Activated naive CD8-positive, alpha-beta T cell treated with anti-CD3 and anti-CD28 coated beads for 36 hours (primary cell): ENCODE measurements around the gene RAPGEF5. TPM values are rescaled to one million over a fixed set of nuclear protein-coding genes. Genes with fewer than 3 reads are reported as not detected.

Experiments
- DNase-seq: peaks from one replicate; pipeline ENCODE4 v3.0.0; 2021
- H3K27ac Mint-ChIP-seq: one replicate; pipeline ENCODE4 v1.8.0; 2022; ENCODE audit warnings: mild to moderate bottlenecking, moderate library complexity, mixed read lengths
- H3K27me3 Mint-ChIP-seq: one replicate; pipeline ENCODE4 v1.8.0; 2022; ENCODE audit warnings: mild to moderate bottlenecking, mixed read lengths
- H3K36me3 Mint-ChIP-seq: one replicate; pipeline ENCODE4 v1.8.0; 2021; ENCODE audit warnings: mild to moderate bottlenecking, mixed read lengths
- H3K4me1 Mint-ChIP-seq: one replicate; pipeline ENCODE4 v1.8.0; 2021; ENCODE audit warnings: mixed read lengths
- H3K4me3 Mint-ChIP-seq: one replicate; pipeline ENCODE4 v1.8.0; 2022; ENCODE audit warnings: mild to moderate bottlenecking, moderate library complexity, mixed read lengths
- H3K9me3 Mint-ChIP-seq: one replicate; pipeline ENCODE4 v1.8.0; 2022; ENCODE audit warnings: mixed read lengths
- total RNA-seq, 2 experiments: library from RNA; stranded (reverse); gene quantifications; one replicate each; pipeline ENCODE4 v1.2.3, GENCODE V29; 2021

The RAPGEF5 gene
- total RNA-seq, 2 experiments from 2014 or later, result 0.54 to 0.82 TPM

- H3K27ac Mint-ChIP-seq, result no peak overlapping the region
- DNase-seq, result no peak
- H3K4me3 Mint-ChIP-seq, result no peak overlapping the region
- peaks cover 19% of the 10 kb centered on the region for H3K27me3 Mint-ChIP-seq
- H3K9me3 Mint-ChIP-seq, result no peaks in the 10 kb centered on the region
- no peaks in the 10 kb centered on the region for H3K4me1 Mint-ChIP-seq
- H3K36me3 Mint-ChIP-seq, result no peaks in the 10 kb centered on the region
Observed at GRCh38 chr7:22346383-22347107, 10.4 kb downstream of the RAPGEF5 start.

GRCh38 chr7:22344655-22345054, 12.3 kb downstream of the RAPGEF5 start:
- no peak for DNase-seq
- Mint-ChIP-seq H3K36me3 (no peaks in the 10 kb centered on the region), H3K27me3 (peaks cover 17% of the 10 kb centered on the region), H3K9me3 (peaks cover 2% of the 10 kb centered on the region), H3K4me1 (no peaks in the 10 kb centered on the region), H3K4me3 (no peak overlapping the region), H3K27ac (no peak overlapping the region)

- no peak for DNase-seq
- Mint-ChIP-seq H3K4me1 (no peaks in the 10 kb centered on the region), H3K36me3 (no peaks in the 10 kb centered on the region), H3K9me3 (peaks cover 2% of the 10 kb centered on the region), H3K27me3 (peaks cover 14% of the 10 kb centered on the region), H3K4me3 (no peak overlapping the region), H3K27ac (no peak overlapping the region)
Observed at GRCh38 chr7:22343612-22344011, 13.3 kb downstream of the RAPGEF5 start.

DNA sequence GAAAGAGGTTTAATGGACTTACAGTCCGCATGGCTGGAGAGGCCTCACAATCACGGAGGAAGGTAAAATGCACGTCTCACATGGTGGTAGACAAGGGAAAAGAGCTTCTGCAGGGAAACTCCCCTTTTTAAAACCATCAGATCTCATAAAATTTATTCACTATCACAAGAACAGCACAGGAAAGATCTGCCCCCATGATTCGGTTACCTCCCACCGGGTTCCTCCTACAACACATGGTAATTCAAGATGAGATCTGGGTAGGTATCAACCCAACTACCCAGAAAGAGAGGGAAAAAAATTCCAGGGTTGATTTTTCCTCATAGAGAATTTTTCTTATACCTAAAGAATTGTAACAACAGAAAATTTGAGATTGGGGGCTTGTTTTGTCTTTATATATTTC, 13.9 kb downstream of the RAPGEF5 start:
- DNase-seq, result no peak
- peaks cover 8% of the 10 kb centered on the region for H3K27me3 Mint-ChIP-seq
- no peaks in the 10 kb centered on the region for H3K4me1 Mint-ChIP-seq
- no peak overlapping the region for H3K27ac Mint-ChIP-seq
- H3K4me3 Mint-ChIP-seq, result no peak overlapping the region
- peaks cover 2% of the 10 kb centered on the region for H3K9me3 Mint-ChIP-seq
- no peaks in the 10 kb centered on the region for H3K36me3 Mint-ChIP-seq

GRCh38 chr7:22339725-22340390, 17.1 kb downstream of the RAPGEF5 start:
- no peak overlapping the region for H3K27ac Mint-ChIP-seq
- H3K36me3 Mint-ChIP-seq, result no peaks in the 10 kb centered on the region
- peaks cover 9% of the 10 kb centered on the region for H3K27me3 Mint-ChIP-seq
- no peaks in the 10 kb centered on the region for H3K4me1 Mint-ChIP-seq
- H3K4me3 Mint-ChIP-seq, result no peak overlapping the region
- peaks cover 2% of the 10 kb centered on the region for H3K9me3 Mint-ChIP-seq
- DNase-seq, result no peak

DNA sequence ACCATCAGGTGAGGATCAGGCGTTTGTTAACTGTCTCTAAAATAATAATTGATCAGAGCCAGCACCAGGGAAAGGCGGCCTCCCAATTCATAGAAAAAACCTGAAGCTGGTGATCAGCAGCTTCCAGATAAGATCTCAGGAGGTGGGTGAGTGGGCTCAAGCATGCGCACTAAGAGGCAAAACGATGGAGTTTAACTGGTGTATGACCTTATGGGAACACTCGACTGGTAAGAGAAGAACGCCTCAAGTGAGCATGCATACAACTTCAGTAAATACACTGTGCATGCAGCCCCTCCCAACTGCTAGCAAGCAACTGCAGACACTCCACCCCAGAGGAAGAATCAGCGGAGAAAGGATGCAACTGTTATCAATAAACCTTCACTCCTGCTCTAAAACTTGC, 18.1 kb downstream of the RAPGEF5 start:
- Mint-ChIP-seq H3K4me3 (no peak overlapping the region), H3K4me1 (no peaks in the 10 kb centered on the region), H3K27ac (no peak overlapping the region), H3K9me3 (peaks cover 2% of the 10 kb centered on the region), H3K36me3 (no peaks in the 10 kb centered on the region), H3K27me3 (peaks cover 9% of the 10 kb centered on the region)
- DNase-seq, result no peak

- H3K4me1 Mint-ChIP-seq, result no peaks in the 10 kb centered on the region
- H3K9me3 Mint-ChIP-seq, result peaks cover 2% of the 10 kb centered on the region
- no peak overlapping the region for H3K27ac Mint-ChIP-seq
- DNase-seq, result no peak
- H3K27me3 Mint-ChIP-seq, result peaks cover 9% of the 10 kb centered on the region
- H3K36me3 Mint-ChIP-seq, result no peaks in the 10 kb centered on the region
- no peak overlapping the region for H3K4me3 Mint-ChIP-seq
Observed at GRCh38 chr7:22338411-22338810, 18.5 kb downstream of the RAPGEF5 start.

DNA sequence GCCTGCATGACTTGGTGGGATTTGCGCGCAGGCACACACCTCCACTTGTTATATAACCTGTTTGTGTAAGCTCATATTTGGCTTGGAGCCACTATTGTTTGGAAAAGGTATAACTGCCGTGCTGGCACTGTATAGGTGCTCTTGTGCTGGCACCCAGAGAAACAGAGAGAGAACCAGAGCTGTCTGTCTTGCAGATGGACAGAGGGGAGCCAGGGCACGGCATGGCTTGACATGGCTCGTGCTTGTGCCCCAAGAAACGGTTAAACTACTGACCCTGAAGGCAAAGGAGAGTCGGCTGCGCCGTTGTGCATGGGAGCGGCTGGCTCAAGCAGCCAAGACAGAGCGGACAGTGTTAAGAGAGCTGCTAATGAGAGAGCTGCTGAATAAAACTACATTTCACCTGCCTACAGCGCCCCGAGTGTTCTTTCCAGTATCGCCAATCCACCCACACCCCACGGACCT, 23.2 kb downstream of the RAPGEF5 start:
- Mint-ChIP-seq H3K4me3 (no peak overlapping the region), H3K4me1 (no peaks in the 10 kb centered on the region)

DNA sequence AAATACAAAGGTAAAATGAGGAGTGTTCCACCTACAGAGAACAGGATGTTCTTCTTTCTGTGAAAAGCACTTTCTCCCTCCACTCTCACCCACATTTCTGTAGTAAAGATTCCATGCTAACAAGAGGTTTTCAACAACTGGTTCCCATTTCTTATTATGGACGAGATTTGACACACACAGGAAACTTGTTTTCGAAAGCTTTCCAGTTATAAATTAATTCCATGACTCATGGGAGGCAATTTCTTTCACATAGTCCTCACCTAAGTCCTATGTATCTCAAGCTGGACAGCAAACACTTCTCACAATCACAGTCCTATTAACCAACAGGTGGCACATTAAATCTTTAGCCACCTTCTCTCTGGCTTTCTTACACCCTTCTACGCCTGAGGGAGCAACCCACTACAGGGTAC, 24.5 kb downstream of the RAPGEF5 start:
- peaks cover 5% of the 10 kb centered on the region for H3K27me3 Mint-ChIP-seq
- H3K4me1 Mint-ChIP-seq, result no peaks in the 10 kb centered on the region
- DNase-seq, result no peak
- no peaks in the 10 kb centered on the region for H3K36me3 Mint-ChIP-seq
- no peak overlapping the region for H3K27ac Mint-ChIP-seq
- no peaks in the 10 kb centered on the region for H3K9me3 Mint-ChIP-seq
- H3K4me3 Mint-ChIP-seq, result no peak overlapping the region

More for the DNA sequence above, 23.2 kb downstream of the RAPGEF5 start:
- Mint-ChIP-seq H3K27ac (no peak overlapping the region), H3K9me3 (no peaks in the 10 kb centered on the region), H3K36me3 (no peaks in the 10 kb centered on the region), H3K27me3 (peaks cover 5% of the 10 kb centered on the region)
- DNase-seq, result no peak

DNA sequence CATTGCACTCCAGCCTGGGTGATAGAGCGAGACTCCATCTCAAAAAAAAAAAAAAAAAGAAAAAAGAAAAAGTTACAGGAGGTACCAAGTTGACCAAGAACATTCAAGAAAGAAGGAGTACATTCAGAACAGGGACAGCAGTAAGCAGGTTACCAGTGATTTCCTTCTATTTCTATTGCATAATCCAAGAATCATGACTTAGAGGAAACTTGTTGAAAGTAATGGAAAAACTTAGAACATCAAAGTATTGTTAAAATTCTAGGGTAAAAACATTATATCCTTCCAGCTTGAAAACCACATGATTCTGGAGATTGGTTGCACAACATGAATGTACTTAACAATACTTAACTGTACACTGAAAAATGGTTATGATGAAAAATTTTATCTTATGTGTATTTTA, 25.2 kb downstream of the RAPGEF5 start:
- no peaks in the 10 kb centered on the region for H3K36me3 Mint-ChIP-seq
- H3K9me3 Mint-ChIP-seq, result no peaks in the 10 kb centered on the region
- no peaks in the 10 kb centered on the region for H3K4me1 Mint-ChIP-seq

DNA sequence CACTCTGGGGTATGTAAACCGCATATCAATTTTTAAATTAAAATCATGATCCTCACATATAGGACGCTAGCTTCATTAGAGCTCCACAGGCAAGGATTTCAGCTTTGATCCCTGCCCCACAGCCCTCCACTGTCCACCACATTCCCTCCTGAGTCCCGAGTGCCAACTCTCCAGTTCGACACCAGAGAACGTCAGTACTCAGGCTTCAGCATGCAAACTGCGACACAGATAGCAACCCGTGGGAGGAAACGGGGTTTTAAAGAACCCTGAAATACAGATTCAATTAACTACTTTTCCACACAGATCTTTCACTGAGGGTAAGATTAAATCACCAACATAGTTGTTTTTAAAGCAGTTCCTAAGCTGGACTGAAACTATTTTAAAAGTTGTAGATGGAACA, 26.1 kb downstream of the RAPGEF5 start:
- Mint-ChIP-seq H3K4me3 (no peak overlapping the region), H3K27me3 (peaks cover 3% of the 10 kb centered on the region), H3K36me3 (no peaks in the 10 kb centered on the region), H3K9me3 (no peaks in the 10 kb centered on the region), H3K4me1 (no peaks in the 10 kb centered on the region), H3K27ac (no peak overlapping the region)
- DNase-seq, result no peak

More for the DNA sequence above, 25.2 kb downstream of the RAPGEF5 start:
- Mint-ChIP-seq H3K27ac (no peak overlapping the region), H3K4me3 (no peak overlapping the region), H3K27me3 (peaks cover 5% of the 10 kb centered on the region)
- no peak for DNase-seq

DNA sequence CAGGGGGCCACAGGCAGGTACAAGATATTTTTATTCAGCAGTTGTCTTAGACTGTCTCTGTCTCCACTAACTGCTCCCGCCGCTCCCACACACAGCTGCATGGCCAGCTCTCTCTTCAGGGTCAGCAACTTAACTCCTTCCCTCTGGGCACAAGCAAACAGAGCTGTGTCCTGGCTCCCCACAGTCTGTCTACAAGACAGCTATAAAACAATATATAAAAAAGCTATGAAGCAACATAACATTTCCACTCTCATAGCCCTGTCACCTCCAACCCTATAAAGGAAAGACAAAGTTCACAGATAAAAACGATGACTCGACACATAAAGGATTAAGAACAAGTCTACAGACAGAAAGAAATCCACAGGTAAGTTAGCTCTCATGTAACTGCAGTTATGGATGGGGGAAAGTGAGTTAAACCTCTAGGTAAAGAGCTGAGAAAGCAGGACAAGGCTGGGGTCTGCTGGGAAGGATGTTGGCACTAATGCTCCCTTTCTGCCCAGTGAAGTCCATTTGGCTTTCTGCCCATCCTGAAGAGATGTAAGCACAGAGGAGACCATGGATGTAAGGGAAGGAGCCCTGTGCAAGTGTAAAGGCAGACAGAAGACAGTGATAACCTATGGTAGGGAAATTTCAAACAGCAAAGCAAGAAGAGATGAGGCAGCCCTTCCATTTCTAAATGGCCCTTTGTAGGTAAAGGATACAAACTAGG, 27.0 kb downstream of the RAPGEF5 start:
- Mint-ChIP-seq H3K27ac (no peak overlapping the region), H3K9me3 (no peaks in the 10 kb centered on the region), H3K4me1 (no peaks in the 10 kb centered on the region), H3K27me3 (peaks cover 2% of the 10 kb centered on the region), H3K36me3 (no peaks in the 10 kb centered on the region), H3K4me3 (no peak overlapping the region)
- DNase-seq, result no peak

DNA sequence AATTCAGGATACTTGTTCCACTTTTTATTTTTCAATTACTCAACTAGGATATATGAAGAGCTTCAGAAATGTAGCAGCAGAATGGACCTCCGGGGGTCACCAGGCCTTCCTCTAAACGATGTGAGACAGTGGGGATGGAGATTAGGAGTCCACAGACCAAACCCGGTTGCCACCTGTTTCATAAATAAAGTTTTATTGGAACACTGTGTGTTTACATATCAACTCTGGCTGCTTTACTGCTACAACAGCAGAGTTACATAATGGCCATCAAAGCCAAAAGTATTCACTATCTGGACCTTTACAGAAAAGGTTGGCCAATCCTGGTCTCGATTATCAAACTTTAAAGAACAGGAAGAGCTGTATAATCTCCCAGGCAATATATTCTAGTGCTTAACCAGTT, 30.8 kb downstream of the RAPGEF5 start:
- H3K4me1 Mint-ChIP-seq, result no peaks in the 10 kb centered on the region
- H3K27me3 Mint-ChIP-seq, result peaks cover 7% of the 10 kb centered on the region
- no peak overlapping the region for H3K4me3 Mint-ChIP-seq
- DNase-seq, result no peak
- no peak overlapping the region for H3K27ac Mint-ChIP-seq
- no peaks in the 10 kb centered on the region for H3K9me3 Mint-ChIP-seq
- no peaks in the 10 kb centered on the region for H3K36me3 Mint-ChIP-seq

DNA sequence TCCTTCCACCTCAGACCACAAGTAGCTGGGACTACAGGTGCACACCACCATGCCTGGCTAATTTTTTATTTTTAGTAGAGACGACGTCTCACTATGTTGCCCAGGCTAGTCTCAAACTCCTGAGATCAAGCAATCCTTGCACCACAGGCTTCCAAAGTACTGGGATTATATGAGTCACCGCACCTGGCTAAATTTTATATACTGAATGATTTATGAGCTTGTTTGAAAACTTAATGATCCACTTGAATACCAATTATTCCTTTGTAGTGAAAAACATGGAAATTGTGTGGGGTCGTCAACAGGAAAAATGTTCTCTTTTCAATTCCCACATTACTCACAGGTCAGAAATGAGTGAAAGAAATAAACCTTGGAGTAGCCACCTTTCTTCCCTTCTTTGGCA, 31.3 kb downstream of the RAPGEF5 start:
- H3K27me3 Mint-ChIP-seq, result peaks cover 8% of the 10 kb centered on the region
- no peak overlapping the region for H3K27ac Mint-ChIP-seq
- H3K4me1 Mint-ChIP-seq, result no peaks in the 10 kb centered on the region
- H3K9me3 Mint-ChIP-seq, result no peaks in the 10 kb centered on the region
- H3K36me3 Mint-ChIP-seq, result no peaks in the 10 kb centered on the region
- DNase-seq, result no peak
- no peak overlapping the region for H3K4me3 Mint-ChIP-seq

DNA sequence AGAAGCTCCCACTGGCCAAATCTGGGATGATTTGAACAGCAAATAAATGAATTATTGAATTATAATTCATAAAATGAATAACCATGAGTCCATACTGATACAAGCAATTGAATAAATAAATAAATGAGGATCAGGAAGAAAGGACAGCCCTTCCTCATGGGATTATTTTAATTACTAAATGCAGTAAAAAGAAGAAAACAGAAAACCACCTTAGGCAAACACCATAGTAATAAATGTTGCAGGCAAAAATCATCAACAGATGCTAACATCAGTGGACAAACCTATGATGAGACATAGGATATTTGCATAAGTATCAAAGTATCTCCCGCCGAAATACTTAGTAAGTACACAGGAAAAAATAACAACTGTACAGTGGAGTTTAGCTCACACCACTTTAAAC, 33.2 kb downstream of the RAPGEF5 start:
- H3K27ac Mint-ChIP-seq, result no peak overlapping the region
- no peak overlapping the region for H3K4me3 Mint-ChIP-seq
- DNase-seq, result no peak
- H3K4me1 Mint-ChIP-seq, result no peaks in the 10 kb centered on the region
- H3K9me3 Mint-ChIP-seq, result no peaks in the 10 kb centered on the region
- no peaks in the 10 kb centered on the region for H3K36me3 Mint-ChIP-seq
- peaks cover 11% of the 10 kb centered on the region for H3K27me3 Mint-ChIP-seq
